Activated CD4-positive, alpha-beta T cell treated with anti-CD3 and anti-CD28 coated beads, Interleukin-2, amount 50 U/mL, for 1 hour (primary cell): Measurements from ENCODE around the gene KIF11.
"Not testable (repeated sequence)": the region's sequence is repeated elsewhere in the genome, so short reads cannot be mapped to it uniquely, and the experiment has no call there.

Experiments used
- DNase-seq: peaks from one replicate; pipeline ENCODE4 v3.0.0-alpha.2; 2020

Gene KIF11

DNA sequence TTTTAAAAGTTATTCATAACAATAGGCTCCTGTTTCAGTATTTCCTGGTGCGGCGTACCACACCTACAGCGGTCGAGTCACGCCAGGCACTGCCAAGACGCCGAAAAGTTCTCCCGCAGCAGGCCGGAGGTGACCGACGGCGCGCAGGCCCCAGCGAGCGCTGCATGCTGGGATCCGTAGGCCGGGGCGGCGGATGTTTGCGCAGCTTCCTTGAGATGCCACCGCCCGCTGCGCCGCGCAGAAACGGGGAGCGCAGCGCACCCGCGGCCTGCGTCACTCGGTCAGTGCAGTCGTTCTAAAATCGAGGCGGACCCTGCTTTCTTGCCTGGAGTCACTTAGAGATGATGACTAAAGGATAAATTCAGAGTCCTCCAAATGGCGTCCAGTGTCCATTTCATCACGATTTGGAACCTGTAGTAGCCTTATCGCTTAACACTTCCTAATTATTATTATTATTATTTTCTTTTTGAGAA lies 1.3 kb upstream of the KIF11 start:
- peak; percentile 87 for DNase-seq

DNA sequence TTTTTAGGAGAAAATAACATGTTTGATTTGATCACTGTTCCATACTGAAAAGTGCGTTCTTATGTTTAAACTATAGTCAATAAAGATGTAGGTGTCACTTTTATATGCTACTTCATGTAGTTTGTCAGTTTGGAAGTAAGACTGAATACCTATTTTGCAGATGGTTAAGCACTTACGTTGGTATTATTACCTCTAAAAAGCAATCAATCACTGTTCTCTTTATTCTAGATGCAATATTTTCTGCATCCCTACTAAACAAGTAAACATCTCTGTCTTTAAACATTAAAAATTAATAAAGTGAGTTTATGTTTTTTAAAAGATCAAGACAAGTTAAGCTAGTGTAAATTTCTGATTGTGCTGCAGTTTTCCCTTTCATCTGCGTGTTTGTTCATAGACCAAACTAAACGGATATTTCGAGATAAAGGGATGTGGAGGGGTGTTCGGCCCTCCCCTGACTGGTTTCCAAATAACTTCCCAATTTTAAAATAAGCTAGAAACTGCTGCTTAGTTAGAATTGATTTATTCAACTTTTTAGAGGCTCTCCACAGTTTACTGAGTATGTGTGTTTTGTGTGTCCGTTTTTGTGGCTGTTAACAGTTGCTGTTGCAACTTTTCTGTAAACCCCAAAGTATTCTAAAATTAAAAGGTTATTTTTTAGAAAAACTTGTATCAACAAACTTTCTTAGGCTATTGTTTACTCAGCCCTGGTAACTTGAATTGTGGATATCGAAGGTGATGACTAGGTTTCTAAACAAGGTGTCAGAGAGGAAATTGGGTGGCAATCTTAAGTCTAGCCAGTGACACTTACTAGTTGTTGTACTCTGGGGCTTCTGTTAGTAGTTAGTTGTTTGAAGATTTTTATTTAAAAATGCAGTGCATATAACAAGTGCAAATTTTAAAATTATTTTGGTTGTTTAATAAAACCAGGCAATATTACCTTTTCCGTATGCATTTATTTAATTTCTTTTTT lies 974 bp downstream of the KIF11 start:
- no peak for DNase-seq

DNA sequence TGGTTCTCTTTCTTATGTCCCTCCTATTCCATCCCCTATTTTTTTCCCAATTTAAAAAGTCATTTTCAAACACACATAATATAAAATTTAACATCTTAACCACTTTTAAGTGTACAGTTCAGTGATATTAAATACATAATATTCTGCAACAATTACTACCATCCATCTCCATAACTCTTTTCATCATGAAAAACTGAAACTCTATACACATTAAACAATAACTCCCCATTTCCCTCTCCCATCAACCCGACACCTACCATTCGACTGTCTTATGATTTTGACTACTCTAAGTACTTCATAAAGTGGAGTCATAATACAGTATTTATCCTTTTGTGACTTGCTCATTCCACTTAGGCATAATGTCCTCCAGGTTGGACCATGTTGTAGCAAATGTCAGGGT lies 2.6 kb downstream of the KIF11 start:
- no peak for DNase-seq

DNA sequence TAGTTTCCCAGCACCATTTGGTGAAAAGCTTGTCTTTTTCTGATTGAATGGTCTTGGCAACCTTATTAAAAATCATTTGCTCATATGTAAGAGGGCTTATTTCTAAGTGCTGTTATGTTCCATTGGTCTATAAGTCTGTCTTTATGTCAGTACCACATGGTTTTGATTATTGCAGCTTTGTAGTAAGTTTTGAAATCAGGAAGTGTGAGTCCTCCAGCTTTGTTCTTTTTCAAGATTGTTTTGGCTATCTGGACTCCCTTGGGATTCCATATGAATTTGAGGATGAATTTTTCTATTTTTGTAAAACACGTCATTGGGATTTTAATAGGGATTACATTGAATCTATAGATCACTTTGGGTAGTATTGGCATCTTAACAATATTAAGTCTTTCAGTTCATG lies 5.4 kb downstream of the KIF11 start:
- no peak for DNase-seq

DNA sequence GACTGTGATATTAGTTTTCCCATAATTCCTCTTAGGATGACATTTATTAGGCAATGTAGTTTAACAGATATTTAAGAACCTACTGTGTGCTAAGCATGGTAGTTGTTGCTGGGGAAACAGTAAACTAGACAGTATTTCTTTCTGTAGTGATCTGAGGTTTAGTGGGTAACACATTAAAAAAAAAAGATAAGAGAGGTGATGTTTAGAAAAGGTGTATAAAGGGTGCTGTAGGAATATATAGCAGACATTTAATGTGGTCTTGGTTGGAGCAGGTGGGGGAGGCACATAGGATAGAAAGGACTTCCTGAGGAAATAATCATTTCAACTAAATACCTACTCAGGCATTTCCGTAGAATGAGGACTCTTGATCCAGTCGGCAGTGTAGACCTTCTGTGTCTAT lies 11.9 kb downstream of the KIF11 start:
- no peak for DNase-seq

DNA sequence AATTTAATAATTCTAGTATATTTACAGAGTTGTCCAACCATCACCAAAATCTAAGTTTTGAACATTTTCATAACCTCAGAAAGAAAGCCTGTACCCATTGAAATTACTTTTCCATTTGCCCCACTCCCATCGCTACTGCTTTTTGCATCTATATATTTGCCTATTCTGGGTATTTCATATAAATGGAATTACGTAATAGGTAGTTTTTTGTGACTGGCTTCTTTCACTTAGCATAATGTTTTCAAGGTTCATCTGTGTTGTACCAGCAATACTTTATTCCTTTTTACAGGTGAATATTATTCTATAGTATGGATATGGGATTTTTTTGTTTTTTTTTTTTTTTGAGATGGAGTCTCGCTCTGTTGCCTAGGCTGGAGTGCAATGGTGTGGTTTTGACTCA lies 22.6 kb downstream of the KIF11 start:
- no peak for DNase-seq

DNA sequence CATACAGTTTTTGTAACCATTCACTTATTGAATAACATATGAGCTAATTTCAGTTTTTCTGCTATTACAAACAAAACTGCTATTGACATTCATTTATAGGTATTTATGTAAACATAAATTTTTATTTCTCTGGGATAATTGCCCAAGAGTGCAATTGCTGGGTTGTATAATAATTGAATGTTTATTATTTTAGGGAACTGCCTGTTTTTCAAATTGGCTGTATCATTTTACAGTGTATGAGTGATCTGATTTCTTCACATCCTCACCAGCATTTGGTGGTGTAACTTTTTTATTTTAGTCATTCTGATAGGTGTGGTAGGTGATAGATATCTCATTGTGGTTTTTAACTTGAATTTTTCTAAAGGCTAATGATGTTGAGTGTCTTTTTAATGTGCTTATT lies 26.4 kb downstream of the KIF11 start:
- DNase-seq: no peak

DNA sequence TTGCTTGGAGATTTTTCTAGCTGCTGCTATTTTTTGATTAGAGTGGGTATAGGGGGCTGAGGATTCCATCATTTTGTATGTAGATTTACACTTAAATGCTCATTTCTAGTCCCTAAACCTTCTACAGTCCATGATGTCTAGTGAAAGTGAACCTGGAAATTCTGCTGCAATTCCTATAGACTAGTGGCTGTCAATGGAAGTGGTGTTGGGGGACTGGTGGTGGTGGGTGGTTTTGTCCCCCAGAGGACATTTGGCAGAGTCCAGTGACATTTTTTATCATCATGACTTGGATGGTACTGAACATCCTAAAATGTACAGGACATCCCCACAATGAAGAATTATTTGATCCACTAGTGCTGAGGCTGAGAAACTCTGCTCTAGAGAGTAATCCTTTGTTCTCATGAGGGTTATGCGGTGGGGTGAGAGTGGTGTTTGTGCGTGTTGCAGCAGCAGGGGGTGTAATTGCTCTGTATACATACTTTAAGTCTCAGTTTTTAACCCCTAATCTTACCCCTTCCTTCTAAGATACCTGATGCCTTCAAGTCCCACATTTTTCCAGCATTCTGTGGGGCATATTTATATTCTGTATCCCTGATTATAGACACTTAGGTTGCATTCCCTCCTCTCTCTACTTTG lies 35.0 kb downstream of the KIF11 start:
- DNase-seq: no peak

DNA sequence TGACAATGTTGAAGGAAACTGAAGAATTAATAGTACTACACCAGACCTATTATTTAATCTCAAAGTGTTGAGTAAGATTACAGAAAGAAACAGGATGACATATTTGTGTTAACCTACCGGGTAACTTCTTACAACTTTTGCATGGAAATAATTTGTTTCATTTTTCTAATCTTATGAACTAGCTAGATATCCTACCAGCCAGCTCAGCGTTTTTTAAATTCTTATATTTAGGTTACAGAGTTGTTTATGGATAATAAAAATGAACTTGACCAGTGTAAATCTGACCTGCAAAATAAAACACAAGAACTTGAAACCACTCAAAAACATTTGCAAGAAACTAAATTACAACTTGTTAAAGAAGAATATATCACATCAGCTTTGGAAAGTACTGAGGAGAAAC lies 37.0 kb downstream of the KIF11 start:
- DNase-seq: no peak

DNA sequence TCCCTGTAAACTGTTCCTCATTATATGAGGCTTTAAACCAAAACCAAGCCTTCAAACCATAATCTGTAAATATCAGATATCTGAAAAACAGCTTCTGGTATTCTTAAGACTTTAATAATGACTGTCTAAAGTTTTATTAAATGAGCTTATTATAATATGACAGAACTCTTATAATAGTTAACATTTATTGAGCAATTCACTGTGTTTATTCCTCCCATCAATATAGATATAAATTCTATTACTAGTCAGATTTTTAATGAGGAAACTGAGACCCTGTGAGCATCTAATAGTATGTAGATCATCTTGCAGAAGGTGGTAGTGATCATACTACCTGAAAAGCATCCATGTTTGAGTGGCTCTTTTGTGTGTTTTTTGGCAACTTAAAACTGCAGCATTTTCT lies 45.1 kb downstream of the KIF11 start:
- DNase-seq: no peak

DNA sequence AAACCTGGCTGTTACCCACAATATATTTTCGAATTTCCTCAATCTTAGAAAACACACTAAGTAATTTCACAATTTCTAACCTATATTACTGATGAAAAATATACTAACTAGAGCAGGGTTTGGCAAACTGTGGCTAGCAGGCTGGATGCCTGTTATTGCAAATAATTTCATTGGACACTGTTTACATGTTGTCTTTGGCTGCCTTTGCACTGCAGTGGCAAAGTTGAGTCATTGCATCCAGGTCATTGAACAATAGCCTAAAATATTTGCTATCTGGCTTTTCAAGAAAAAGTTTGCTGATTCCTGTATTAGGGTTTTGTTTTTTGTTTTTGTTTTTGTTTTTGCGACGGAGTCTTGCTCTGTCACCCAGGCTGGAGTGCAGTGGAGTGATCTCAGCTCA lies 47.2 kb downstream of the KIF11 start:
- DNase-seq: no peak

DNA sequence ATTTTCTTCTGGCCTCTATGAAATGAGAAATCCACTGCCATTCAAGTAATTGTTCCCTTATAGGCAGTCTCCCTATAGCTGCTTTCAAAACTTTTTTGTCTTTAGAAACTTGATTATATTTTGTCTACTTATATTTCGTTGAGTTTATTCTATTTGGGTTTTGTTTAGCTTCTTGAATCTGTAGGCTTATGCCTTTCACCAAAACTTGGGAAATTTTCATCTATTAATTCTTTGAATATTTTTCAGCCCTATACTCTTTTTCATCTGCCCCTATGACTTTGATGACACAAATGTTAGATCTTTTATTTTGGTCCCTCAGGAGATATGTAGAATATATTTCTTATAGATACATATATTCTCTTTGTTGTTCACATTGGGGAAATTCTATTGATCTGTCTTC lies 48.6 kb downstream of the KIF11 start:
- DNase-seq: no peak

DNA sequence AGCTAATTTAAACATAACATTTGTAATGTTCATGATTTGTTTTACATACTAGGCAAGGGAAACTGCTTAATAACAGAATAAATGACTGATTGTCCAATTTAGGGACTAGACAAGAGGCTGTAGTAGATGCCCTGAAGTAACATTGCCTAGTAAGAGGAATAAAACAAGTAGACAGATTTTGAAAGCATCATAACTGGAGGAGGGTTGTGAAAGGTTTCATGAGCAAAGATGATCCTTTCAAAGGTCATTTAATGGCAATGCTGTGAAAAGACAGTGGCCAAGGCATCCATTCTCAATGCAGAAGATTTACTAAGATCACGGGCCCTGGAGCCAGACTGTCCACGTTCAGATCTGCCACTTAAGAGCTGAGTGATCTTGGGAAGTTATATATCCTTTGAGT lies 52.0 kb downstream of the KIF11 start:
- DNase-seq: no peak

DNA sequence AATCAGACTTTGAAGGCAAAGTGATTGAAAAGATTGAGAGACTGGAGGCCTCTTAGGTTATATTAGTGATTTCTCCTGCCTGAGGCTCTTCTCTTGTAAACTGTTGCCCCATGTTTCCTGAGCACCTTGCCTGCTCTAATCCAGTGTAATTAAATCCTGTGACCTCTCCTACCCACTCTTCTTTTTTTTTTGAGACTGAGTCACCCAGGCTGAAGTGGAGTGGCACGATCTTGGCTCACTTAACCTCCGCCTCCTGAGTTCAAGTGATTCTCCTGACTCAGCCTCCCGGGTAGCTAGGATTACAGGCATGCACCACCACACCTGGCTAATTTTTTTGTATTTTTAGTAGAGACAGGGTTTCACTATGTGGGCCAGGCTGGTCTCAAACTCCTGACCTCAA lies 57.9 kb downstream of the KIF11 start:
- not testable (repeated sequence) for DNase-seq

DNA sequence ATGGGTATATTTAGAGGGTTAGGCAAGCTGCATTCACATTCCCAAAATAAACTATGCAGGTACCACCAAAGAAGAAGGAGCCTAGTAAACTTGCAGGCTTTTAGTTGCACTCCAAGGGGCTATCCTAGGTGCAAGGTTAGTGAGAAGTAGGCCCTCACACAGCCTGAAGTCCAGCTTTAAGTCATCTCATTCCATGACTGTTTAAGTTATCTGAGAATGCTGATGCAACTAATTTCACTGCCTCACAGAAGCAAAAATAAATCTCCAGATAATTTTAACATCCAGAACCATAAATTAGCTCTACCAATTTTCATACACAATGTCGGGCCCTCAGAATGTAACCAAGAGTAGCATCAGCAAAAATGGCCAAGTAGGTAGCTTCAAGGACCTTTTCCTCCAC lies 62.5 kb downstream of the KIF11 start:
- DNase-seq: no peak

DNA sequence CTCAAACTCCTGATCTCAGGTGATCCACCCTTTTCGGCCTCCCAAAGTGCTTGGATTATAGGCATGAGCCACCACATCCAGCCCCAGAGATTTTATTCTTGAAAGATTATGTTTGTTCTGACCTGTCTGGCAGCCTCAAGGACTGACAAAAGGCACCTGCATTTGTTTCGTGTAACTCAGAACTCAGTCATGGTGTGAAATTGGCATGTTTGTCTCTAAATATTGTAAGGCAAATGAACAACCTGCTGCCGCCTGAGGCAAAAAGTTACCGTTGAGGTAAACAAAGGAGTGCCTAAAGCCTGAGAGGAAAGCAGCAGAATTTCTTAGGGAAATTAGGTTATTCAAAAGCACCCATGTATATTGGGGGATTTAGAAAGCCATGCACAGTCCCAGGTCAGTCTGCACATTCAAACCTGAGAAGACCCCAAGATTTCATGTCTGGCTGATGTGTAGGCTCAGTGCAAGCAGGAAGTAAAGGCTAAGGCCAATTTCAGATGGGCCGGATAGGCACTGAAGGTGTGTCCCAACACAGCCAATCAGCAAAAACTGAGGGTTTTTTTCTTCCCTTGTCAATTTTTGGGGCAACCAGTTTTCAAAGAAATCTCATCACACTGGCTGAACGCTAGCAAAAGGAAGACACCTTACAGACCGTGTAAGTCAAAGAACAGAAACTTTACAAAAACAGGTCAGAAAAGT lies 63.5 kb downstream of the KIF11 start:
- no peak for DNase-seq

DNA sequence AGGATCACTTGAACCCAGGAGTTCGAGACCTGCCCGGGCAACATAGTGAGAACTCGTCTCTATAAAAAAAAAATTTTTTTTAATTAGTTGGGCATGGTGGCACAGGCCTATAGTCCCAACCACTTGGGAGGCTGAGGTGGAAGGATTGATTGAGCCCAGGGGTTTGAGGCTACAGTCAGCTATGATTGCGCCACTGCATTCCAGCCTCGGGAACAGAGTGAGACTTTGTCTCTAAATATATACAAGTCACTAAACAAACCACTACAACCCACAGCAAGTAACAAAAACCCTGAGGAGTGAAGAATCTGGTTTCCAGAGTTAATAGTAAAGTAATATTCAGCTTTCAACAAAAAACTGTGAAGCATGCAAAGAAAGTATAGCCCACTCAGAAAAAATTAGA lies 64.1 kb downstream of the KIF11 start:
- DNase-seq: no peak

DNA sequence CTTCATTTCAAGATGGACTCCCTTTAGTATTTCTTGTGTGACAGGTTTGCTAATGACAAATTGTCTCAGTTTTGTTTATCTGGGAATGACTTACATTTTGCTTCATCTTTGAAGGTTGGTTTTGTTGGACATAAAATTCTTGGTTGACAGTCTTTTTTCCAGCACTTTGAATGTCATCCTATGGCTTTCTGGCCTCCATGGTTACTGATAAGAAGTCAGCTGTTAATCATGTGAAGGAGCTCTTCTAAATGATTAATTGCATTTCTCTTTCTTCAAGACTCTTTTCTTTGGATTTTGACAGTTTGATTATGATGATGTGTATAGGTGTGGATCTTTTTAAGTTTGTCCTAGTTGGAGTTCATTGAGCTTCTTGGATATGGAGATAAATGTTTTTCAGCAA lies 69.9 kb downstream of the KIF11 start:
- DNase-seq: no peak

DNA sequence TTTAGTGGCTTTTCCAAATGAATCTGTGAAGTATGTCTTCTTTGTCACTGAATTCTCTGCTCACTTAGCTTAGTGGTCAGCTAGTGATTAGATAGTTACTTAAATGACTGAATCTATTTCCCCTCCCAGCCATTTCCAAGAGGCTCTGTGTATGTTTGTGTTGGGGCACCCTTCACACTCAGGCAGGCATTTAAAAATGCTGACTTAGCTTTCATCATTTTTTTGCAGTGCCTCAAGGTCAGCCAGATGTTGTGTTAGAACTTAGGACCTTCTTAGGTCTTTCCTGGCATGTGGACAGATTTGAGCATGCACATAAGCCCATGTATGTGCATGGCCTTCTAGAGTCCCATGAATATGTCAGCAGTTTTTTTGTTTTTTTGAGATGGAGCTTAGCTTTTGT lies 71.4 kb downstream of the KIF11 start:
- DNase-seq: no peak

DNA sequence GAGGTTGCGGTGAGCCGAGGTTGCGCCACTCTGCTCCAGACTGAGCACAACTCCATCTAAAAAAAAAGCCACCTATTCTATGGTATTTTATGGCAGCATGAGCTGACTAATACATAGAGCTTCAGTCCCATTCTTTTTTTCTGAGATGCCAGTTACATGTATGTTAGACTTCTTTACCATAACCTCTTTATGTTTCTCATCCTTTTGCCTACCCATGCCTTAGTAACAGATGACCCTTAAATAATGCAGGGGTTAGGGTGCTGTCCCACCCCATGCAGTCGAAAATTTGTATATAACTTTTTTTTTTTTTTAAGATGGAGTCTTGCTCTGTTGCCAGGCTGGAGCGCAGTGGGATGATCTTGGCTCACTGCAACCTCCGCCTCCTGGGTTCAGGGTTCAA lies 74.1 kb downstream of the KIF11 start:
- DNase-seq: no peak

DNA sequence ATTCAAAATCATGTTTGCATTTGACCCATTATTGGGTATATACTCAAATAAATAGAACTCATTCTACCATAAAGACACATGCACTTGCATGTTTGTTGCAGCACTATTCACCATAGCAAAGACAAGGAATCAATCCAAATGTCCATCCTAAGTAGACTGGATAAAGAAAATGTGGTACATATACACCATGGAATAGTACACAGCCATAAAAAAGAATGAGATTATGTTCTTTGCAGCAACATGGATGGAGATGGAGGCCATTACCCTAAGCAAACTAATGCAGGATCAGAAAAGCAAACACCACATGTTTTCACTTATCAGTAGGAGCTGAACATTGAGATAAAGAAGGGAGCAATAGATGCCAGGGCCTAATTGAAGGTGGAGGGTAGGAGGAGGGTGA lies 84.8 kb downstream of the KIF11 start:
- DNase-seq: no peak

DNA sequence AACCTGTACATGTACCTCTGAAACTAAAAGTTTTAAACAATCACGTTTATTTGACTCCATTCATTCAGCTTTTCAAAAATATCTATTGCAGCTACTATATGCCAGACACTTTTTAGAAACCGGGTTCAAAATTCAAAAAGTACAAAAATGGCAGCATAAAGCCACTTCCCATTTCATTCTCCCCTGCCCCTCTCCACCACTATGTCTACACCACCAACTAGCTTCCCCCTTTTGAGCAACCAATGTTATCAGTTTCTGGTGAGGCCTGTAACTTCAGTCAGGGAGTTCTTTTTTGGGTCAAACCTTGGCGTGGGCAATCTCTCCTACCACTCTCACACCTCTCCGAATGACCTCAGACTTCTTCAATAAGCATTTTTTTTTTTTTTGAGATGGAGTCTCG lies 85.3 kb downstream of the KIF11 start:
- no peak for DNase-seq

DNA sequence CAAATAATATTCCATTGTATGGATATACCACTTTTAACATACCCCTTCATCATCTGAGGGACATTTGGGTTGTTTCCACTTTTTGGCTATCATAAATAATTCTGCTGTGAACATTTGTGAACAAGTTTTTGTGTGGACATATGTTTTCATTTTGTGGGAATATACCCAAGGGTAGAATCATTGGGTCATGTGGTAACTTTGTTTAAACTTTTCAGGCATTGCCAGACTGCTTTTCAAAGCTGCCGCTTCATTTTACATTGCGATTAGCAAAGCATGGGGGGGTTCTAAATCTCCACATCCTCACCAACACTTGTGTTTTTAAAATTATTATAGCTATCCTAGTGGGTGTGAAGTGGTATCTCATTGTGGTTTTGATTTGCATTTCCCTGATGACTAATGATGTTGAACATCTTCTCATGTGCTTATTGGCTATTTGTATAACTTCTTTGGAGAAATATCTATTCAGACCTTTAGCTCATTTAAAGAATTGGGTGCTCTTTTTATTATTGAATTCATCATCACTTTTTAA lies 88.4 kb downstream of the KIF11 start:
- no peak for DNase-seq

DNA sequence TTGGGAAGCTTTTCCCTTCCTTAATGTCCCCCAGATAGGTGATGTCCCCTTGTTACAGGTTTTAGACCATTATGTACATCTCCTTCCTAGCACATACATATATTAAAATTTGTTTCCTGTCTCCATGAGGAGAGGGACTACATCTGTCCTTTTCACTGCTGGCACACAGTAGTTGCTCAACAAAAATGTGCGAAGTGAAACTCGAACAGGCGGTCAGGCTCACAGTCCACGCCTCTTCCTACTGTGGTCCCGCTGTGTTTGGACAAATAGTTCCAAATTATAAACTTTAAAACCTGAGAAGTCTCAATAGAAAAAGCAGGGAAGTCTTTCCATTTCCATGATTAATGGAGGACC lies 95.6 kb downstream of the KIF11 start:
- no peak for DNase-seq
